Colon (tissue), 2 donors: ENCODE data around the gene CARM1.
"Not testable (repeated sequence)": the region's sequence is repeated elsewhere in the genome, so short reads cannot be mapped to it uniquely, and the experiment has no call there.

Source experiments
- FAIRE-seq: peaks from 2 replicates; lab custom pipeline; 2012; peaks lifted over from hg19 to GRCh38; lab: Jason Lieb, UNC
- donor health status: control.
- donor health status: control.

Gene CARM1

DNA sequence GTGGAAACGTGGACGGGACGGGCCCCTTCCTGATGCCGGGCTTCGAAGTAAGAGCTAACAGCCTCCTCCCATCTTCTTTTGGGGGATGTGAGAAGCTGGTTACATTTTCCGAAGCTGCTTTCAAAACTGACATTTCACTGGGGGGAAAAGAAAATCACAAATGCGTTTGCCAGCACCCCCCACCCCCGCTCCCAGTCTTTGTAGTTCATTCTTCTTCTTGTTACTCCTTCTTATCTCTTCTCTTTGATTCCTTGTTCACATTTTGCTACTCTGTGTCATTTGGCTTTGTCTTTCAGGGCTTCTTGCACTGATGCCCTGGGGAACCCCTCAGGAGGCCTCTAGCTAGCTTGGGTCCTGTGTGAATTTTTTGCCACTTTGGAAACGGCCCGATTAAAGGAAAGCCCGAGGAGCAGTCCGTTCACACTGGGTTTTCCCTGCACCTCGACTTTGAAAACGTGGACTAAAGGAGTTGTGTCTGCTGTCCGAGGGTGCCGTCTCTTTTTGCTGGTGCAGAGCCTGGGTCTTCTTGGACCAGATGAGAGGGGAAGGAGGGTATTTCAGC is 1.3 kb downstream of the CARM1 start:
- no peak for FAIRE-seq

DNA sequence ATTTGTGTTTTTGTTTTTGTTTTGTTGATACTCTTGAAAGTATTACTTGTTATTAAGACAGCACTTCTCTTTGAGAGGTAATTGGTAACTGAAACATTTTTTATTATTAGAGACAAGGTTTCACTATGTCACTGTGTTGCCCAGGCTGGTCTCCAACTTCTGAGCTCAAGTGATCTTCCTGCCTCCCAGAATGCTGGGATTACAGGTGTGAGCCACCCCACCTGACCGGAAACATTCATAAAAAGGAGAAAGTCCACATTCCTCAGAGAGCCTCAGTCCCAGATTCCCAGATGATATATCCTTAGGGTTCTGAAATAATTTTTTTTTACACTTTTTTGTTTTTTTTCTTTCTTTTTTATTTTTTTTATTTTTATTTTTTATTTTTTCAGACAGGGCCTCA is 2.7 kb downstream of the CARM1 start:
- no peak for FAIRE-seq

DNA sequence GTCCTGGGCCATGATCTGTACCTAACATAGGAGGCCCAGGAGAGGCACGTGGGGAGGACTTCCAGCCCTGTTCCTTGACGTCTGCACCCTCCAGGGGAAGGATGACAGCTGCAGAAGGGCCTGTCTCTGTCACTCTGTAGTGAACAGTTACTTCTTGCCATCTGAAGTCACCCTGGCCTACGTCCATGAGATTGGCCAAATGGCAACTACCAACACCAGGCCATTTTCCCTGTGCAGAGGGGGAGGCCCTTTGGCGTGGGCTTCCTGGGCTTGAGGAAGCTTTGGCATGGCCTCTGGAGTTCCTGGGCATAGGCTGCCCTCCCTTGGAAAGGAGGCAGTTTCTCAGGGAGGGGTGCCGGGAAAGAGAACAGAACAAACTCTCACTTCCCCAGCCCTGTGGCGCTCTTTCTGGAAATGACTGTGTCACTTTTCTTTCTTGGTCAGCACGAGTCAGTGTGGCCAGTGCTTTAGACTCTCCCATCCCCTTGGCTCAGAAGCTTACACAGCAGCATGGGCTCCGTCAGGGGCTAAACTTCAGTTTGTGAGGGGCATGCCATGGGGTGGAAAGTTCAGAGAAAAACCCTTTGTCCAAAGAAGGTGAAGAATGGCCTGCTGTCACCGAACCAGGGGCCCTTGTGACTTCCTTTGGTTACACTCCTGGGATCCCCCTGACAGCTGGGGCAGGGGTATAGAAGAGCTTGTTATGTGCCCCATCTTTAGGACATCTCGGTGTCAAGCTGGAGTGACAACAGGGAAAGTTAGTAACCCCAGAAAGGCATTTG is 5.3 kb downstream of the CARM1 start:
- no peak for FAIRE-seq

DNA sequence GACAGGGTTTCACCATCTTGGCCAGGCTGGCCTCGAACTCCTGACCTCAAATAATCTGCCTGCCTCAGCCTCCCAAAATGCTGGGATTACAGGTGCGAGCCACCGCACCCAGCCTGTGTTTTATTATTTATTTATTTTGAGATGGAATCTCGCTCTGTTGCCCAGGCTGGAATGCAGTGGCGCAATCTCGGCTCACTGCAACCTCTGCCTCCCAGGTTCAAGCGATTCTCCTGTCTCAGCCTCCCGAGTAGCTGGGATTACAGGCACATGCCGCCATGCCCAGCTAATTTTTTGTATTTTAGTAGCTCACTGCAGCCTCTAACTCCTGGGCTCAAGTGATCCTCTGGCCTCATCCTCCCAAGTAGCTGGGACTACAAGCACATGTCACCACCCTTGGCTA is 6.3 kb downstream of the CARM1 start:
- FAIRE-seq, result not testable (repeated sequence)

DNA sequence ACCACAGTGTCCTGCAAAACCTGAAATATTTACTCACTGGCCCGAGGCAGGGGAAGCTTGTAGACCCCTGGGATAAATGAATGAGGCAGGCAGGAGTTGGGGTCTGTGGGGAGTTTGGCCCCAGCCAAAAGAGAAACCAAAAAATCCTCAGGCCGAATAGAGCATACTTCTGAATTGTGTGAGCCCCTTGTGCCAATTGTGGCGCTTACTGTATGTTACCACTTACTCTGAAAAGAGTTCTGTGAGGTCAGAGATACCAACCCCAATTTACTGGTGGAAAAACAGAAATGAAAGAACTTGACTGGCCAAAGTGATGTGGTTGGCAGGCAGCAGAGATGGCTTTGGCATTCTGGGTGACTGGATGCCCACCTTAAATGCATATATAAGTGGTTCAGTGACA is 6.9 kb downstream of the CARM1 start:
- no peak for FAIRE-seq

DNA sequence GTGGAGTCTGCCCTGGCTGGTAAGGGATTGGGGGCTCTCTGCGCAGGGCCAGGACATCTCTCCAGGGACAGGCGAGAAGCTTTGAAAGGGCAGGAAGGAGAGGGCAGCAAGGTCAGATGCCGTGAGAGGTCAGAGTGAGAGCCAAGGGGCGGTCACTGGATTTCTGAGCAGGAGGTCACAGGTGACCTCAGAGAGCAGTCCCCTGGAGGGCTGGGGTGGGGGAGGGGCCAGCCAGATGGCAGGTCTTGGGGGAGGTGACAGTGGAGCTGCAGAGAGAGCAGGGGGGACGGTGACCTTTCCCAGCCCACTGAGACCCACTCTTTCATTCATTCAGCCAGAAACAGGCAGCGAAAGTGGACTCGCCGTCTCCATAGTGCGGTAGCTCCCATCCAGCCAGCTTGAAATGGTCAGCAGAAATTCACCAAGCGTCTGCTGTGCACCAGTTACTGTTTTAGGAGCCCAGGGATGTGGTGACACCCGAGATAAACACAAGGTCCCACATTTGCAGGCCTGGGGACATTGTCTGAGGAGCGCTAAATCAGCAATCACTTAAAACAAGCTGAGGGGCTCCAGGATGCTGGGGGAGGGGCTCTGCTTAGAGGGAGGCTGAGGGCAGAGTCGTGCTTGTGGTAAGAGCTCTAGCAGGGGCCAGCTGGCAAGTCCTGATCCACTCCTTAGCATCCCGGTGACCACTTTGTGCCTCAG is 10.2 kb downstream of the CARM1 start:
- no peak for FAIRE-seq

DNA sequence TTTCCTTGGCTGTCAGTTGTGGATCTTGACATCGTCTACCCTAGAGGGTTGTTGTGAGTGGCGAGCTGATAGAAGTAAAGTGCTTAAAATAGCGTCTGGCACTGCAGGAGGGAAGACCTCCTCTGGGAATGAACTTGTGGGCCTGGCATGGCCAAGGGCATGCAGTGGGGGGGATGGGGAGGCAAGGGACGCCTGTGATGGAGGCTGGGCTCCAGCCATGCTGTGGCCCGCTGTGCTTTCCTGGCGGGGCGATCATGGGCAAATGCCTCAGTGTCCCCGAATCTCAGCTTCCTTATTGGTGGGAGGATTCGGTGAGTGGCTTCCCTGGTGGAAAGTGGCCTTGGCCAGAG is 10.7 kb downstream of the CARM1 start:
- FAIRE-seq, result no peak

DNA sequence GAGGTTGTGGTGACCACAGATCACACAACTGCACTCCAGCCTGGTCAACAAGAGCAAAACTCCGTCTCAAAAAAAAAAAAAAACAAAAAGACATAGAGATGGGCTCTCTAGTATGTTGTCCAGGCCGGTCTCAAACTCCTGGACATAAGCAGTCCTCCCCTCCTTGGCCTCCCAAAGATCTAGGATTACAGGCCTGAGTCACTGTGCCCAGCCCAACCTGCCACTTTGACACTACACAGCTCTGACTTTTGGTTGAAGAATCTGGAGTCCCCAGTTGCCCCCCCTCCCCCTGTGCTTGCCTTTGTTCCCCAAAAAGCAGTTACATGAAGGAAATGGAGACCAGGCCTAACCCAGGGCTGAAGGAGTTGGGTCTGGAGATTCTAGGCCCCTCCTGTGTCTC is 12.9 kb downstream of the CARM1 start:
- FAIRE-seq, result no peak

DNA sequence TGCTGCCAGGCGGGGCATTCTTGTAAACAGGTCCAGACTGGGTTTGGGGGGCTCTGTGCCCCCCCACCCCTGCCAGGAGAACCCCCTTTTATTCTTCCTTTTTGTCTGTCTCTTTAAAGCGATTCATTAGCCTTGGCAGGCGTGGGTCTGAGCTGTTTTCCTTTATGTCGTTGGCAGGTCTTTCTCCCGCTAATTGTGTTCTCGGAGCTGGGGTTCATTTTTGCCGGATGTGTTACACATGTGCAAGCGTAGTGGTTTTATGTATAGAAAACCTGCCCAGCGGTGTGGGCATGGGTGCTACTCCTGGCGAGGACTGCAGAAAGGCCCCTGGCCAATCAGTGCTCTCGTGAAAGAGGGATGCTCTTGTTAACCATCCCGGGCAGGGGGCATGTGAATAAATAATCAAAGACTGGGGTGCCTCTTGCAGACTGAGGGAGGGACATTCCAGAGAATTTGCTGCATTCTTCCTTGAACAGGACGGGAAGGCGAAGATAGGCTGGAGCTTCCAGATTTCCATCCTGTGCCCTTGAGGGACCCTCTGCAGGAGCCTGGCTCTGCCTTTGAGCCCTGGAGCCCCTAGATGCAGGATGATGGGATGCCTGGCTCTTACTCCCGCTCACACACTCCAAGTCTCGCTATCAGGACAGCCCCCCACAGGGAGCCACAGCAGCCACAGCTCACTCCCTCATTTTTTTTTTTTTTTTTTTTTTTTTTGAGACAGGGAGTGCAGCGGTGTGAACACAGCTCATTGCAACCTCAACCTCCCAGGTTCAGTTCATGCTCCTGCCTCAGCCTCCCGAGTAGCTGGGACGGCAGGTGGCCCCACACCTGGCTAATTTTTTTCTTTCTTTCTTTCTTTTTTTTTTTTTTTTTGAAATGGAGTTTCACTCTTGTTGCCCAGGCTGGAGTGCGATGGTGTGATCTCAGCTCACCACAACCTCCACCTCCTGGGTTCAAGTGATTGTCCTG is 14.1 kb downstream of the CARM1 start:
- no peak for FAIRE-seq

DNA sequence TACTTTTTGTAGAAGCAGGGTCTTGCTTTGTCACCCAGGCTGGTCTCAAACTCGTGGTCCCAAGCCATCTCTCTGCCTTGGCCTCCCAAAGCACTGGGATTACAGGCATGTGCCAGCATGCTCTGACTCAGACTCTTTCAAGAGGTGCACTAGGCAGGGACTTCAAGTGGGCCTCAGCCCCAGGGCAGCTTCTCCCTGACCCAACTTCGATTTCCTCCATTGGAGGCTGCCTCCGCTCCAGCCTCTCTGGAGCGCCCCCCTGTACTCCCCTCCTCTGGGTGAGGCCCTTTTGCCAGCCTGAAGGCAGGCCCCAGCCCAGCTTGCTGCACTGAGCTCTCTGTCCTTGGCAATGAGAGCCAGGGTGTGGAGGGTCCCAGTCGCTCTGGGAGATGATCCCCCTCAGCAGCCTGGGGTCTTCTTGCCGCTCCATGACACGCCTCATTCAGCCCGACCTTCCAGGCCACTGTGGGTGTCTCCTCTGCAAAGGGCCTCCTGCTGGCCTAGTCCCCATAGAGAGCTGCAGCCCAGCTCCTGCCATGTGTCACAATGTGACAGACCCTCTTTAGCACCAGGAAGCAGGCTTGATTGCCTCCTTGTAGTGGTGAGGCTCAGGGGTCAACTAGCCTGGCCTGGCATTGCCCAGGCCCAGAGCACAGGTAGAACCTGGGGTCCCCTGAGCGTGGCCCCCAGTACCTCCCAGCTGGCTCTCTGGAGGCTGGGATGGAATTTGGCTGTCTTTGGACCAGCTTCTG is 16.4 kb downstream of the CARM1 start:
- no peak for FAIRE-seq

DNA sequence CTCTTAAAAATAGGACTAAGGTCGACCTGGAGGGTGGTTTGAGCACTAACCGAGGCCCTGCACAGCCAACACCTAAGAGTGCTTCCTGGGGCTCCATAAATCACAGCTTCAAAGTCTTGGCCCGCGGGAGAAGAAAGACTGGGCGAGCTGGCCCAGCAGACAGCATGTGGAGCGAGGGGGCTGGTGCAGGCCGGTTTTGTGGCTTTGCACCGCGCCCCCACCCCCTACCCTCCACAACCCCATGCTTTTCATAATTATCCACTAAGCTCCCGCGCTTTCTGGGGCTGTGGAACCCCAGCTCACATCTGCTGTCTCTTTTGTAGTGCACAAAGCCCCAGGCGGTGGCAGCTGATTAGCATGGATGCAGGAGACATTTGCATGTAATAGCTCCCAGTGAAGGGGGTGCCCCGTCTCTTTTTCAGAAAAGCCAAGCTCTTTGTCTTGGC is 17.1 kb downstream of the CARM1 start:
- FAIRE-seq, result no peak

DNA sequence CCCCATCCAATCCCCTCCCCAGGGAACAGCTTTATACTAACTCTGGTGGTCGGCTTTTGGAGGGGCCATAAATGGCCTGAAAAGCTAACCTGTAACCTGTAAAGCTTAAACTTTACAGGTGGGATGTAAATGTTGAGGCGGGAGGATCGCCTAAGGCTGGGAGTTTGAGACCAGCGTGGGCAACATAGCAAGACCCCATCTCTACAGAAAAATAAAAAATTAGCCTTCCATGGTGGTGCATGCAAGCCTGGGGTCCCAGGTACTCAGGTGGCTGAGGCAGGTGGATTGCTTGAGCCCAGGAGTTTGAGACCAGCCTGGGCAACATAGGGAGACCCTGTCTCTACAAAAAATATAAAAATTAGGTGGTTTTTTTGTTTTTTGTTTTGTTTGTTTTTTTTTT is 18.5 kb downstream of the CARM1 start:
- no peak for FAIRE-seq

DNA sequence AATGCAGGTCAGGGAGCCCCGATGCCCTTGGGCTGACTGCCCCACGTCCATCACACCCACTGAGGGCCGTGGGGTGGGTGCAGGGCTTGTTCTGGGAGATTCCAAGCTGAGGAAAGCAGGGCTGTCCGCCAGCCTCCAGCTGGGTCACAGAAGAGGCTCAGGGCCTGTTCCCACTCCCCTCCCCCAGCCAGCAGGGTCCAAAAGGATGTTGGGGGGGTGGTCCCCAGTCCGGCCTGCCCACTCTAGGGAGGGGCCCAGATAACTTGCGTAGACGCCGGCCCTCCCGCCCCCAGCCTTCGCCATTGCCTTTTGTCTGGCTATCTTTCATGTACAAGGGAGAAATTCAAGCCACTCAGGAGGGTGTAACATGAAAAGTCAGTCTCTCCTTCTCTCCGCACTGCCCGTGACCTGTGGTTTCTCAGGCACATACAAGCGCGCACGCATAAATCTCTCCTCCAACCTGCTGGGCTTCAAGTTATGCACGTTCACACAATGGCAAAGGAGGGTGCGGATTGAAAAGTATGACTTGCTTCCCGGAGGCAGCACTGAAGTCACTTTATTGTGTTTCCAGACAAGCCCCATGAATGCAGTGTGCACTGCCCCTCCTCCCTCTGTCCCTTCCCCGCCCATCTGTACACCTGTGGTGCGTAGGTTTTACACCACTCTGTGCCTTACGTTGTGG is 20.2 kb downstream of the CARM1 start:
- no peak for FAIRE-seq

DNA sequence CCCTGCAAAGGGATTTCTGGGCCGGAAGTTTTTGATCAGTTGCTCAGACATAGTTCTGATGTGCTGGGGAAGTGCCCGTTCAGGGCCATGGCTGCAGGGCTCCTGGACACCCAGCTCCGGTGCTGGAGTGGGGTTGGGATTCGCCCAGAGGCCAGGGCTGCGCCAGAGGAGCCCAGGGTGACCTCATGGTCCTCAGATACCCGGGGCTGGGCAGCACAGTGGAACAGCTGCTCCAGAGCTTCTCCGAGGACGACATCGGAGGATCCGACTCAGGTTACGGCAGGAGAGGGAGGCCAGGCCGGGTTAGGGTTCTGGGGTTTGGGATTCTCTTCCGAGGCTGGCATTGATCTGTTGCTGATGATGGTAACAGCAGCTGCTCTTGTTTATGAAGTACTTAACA is 20.9 kb downstream of the CARM1 start:
- FAIRE-seq, result no peak

DNA sequence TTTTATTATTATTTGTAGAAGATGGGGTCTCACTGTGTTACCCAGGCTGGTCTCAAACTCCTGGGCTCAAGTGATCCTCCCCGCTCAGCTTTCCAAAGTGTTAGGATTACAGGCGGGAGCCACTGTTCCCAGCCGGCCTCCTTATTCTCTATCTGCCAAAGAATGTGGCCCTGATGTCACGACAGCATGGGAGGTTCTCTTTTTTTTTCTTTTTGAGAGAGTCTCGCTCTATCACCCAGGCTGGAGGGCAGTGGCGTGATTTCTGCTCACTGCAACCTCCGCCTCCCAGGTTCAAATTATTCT is 23.5 kb downstream of the CARM1 start:
- no peak for FAIRE-seq

DNA sequence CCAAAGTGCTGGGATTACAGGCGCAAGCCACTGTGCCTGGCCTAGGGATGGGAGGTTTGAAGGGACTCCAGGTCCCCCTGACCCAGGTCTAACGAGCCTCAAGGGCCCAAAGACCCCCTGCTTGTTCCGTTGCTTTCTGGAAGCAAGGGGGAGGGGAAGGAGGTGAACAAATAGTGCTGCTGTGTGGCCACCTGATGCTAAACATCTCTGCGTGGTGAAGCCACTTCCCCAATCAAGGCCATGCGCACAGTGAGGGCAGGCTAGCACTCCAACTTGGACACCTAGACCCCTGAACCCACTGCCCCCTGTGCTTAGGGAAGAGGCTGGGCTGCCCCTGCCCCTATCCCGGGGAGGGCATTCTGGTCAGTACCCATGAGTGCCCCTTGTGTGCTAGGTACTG is 24.0 kb downstream of the CARM1 start:
- no peak for FAIRE-seq

DNA sequence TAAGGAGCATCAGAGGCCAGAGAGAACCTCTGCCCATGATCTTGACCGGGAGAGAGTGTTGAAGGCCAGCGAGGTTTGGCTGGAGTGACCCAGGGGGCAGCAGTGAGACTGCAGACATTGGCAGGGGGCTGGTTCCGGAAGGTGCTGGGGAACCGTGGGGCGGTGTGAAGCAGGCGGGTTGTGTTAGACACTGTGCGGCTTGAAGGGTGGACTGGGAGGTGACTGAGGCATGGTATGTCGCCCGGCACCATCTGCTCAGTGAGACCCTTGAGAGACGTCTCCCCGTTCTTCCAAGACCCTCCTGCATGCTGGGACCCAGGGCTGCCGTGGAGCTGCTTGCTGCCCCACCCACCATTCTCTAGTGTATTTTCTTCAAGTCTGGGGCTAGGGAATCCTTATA is 24.6 kb downstream of the CARM1 start:
- no peak for FAIRE-seq

DNA sequence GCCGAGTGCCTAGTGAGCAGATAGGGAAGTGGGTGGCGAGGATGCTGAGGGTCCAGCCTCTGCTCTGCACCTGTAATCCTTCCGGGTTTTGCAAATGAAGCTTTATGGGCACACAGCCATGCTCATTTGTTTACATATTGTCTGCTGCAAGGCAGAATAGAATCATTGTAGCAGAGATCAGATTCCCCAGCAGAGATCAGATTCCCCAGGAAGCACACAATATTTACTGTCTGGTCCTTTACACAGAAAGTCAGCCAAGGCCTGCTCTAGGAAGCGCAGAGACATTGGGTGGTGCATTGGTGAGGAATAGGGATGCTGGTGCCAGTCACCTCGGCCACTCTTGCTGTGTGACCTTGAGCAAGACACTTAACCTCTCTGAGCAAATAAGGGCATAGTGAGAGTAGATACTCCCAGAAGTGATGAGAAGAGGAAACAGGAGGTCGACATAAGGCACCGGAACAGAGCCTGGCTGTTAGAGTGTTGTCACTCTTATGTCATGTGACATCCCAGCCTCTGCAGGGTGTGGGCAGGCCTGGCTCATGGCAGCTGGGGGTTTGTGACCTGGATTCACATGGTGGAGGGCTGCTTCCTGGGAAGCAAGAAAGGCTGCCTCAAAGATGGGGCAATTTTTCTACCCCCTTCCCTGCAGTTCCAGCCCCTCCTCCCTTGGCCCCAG is 25.6 kb downstream of the CARM1 start:
- no peak for FAIRE-seq

DNA sequence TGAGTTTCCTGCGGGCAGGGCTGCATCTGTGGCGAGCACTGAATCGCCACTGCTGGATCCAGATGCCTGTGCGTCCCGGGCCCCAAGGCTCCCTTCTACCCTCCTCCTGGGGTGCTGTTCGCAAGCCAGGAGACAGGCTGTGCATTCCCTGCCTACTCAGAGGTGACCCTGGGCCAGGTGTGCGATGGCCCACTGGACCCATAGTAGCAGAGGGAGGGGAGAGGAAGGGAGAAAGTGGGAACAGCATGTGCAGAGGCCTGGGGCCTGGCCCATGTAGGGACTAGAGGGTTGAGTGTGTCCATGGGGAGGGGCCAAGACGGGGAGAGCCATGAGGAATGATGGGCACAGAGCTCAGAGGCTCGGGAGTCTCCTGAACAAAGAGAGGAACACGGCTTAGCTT is 27.3 kb downstream of the CARM1 start:
- no peak for FAIRE-seq

DNA sequence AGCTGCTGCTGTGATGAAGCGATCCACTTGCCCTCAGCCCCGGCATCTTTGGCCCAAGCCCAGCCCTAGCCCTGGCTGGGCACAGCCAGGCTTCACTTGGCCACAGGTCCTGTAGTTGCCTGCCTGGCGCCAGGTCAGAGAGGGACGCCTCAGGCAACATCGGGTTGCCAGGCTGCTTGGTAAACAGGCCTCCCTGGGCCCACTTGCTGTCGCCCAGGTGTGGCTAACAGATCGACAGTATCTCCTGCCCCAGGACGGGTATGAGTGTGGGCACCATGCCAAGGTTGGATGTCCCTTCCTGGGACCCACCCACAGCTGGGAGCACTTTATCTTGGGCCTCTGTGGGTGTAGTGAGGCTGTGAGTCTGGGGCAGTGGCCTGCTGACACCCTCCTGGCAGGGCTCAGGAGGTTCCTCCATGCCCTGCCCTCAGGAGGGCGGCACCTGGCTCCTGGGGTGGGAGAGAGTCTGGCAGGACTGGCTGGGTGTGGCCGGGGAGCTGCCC is 27.8 kb downstream of the CARM1 start:
- no peak for FAIRE-seq

DNA sequence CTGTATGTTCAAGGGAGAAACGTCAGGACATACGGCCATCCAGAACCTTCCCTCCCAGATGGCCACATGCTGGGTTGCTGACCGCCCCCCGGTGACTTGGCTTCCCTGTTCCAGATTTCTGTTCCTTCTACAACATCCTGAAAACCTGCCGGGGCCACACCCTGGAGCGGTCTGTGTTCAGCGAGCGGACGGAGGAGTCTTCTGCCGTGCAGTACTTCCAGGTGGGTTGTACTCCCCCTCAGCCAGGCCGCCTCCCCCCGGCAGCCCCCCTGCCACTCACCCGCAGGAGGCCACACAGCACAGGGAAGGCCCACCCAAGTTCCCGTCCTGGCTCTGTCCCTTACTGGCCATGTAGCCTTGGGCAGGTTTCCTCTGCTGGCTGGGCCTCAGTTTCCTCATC is 36.6 kb downstream of the CARM1 start:
- no peak for FAIRE-seq
